Breast epithelium (tissue), 4 donors: ENCODE results near the gene METTL24. TPM values are rescaled to one million over a fixed set of nuclear protein-coding genes. Genes with fewer than 3 reads are reported as not detected.

Experiments
- DNase-seq, 2 donors: peaks; one replicate each; pipeline ENCODE4 v3.0.0-alpha.2; 2019; ENCODE audit warnings: low spot score in 2 of 2
- H3K27ac ChIP-seq, 2 donors: fragments of 200-600 bp; sonication (generic) in 1 of 2; one replicate each; pipeline ENCODE4 v1.5.1; 2016 to 2019; ENCODE audit warnings: mild to moderate bottlenecking in 1 of 2
- H3K27me3 ChIP-seq, 2 donors: fragments of 200-600 bp; sonication (generic) in 1 of 2; one replicate each; pipeline versions ENCODE4 v1.5.1 to v1.6.0; 2017 to 2019; ENCODE audit warnings: control low read depth in 1 of 2, mild to moderate bottlenecking in 1 of 2
- H3K36me3 ChIP-seq: fragments of 200-600 bp; one replicate; pipeline ENCODE4 v1.5.1; 2019
- H3K4me1 ChIP-seq, 2 donors: fragments of 200-600 bp; sonication (generic); one replicate each; pipeline ENCODE4 v1.5.1; 2016 to 2019; ENCODE audit warnings: control low read depth in 1 of 2
- H3K4me3 ChIP-seq, 3 donors: fragments of 200-600 bp; sonication (generic); 1 replicate in 2 of 3; 2 replicates in 1 of 3; pipeline ENCODE4 v1.5.1; 2016 to 2019; ENCODE audit warnings: mild to moderate bottlenecking in 3 of 3, moderate library complexity in 2 of 3
- H3K9me3 ChIP-seq, 2 donors: fragments of 200-600 bp; sonication (generic) in 1 of 2; one replicate each; pipeline ENCODE4 v1.5.1; 2016 to 2019; ENCODE audit warnings: control low read depth in 1 of 2
- POLR2A ChIP-seq: fragments of 450-650 bp; IDR thresholded peaks from one replicate; pipeline ENCODE4 v1.6.1; 2016; ENCODE audit warnings: antibody characterized with exemption, mild to moderate bottlenecking, moderate library complexity
- POLR2AphosphoS5 ChIP-seq, 3 donors: sonication (generic); formaldehyde crosslinking; IDR thresholded peaks; one replicate each; pipeline ENCODE4 v1.6.1; 2017; ENCODE audit warnings: antibody characterized with exemption in 3 of 3
- intact Hi-C: fragments of 100-400 bp; cut with DNase I; formaldehyde crosslinking; loops from one replicate; pipeline ENCODE4 v1.15.1; 2023; ENCODE audit warnings: low total_unique reads
- total RNA-seq, 3 donors: library from RNA; depleted of rRNA; stranded (reverse); fragments of >200 nt; gene quantifications; one replicate each; pipeline ENCODE4 v1.1.0, GENCODE V29; 2016
- TF ChIP-seq, protein P1 (sequence below), 3 donors: fragments of 450-650 bp; IDR thresholded peaks; one replicate each; pipeline ENCODE4 v1.5.1; 2016 to 2017; ENCODE audit warnings: antibody characterized with exemption in 3 of 3, mild to moderate bottlenecking in 3 of 3, moderate library complexity in 3 of 3

The METTL24 gene
- total RNA-seq, 3 donors from 2014 or later = 0.96 to 6.6 (median 3.4) TPM

GRCh38 chr6:110348961-110349690, 9.0 kb downstream of the METTL24 start:
- Histone ChIP-seq H3K27me3 (no peaks in the 10 kb centered on the region), H3K4me3 (no peak overlapping the region), H3K9me3 (no peaks in the 10 kb centered on the region), H3K36me3 (no peaks in the 10 kb centered on the region), H3K4me1 (no peaks in the 10 kb centered on the region), H3K27ac (no peak overlapping the region)
- TF ChIP-seq POLR2AphosphoS5 (IDR thresholded peaks at IDR 0.05) (no peak), POLR2A (no peak)
- TF ChIP-seq, protein P1, sequence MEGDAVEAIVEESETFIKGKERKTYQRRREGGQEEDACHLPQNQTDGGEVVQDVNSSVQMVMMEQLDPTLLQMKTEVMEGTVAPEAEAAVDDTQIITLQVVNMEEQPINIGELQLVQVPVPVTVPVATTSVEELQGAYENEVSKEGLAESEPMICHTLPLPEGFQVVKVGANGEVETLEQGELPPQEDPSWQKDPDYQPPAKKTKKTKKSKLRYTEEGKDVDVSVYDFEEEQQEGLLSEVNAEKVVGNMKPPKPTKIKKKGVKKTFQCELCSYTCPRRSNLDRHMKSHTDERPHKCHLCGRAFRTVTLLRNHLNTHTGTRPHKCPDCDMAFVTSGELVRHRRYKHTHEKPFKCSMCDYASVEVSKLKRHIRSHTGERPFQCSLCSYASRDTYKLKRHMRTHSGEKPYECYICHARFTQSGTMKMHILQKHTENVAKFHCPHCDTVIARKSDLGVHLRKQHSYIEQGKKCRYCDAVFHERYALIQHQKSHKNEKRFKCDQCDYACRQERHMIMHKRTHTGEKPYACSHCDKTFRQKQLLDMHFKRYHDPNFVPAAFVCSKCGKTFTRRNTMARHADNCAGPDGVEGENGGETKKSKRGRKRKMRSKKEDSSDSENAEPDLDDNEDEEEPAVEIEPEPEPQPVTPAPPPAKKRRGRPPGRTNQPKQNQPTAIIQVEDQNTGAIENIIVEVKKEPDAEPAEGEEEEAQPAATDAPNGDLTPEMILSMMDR (IDR thresholded peaks at IDR 0.05) = no peak
- DNase-seq = no peak
- intact Hi-C loops = no loop called here

DNA sequence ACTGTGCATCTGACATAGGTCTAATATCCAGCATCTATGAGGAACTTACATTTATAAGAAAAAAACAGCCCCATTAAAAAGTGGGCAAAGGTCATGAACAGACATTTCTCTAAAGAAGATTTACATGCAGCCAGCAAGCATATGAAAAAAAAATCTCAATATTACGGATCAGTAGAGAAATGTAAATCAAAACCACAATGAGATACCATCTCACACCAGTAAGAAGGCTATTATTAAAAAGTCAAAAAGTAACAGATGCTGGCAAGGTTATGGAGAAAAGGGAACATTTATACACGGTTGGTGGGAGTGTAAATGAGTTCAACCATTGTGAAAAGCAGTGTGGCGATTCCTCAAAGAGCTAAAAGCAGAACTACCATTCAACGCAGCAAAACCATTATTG, 13.1 kb downstream of the METTL24 start:
- Histone ChIP-seq H3K9me3 (no peaks in the 10 kb centered on the region), H3K4me1 (no peaks in the 10 kb centered on the region), H3K4me3 (no peak overlapping the region), H3K36me3 (no peaks in the 10 kb centered on the region), H3K27ac (no peak overlapping the region), H3K27me3 (no peaks in the 10 kb centered on the region)
- intact Hi-C loops = no loop called here
- no peak for DNase-seq
- TF ChIP-seq, protein P1 (IDR thresholded peaks at IDR 0.05) = no peak
- TF ChIP-seq POLR2AphosphoS5 (IDR thresholded peaks at IDR 0.05) (no peak), POLR2A (no peak)

DNA sequence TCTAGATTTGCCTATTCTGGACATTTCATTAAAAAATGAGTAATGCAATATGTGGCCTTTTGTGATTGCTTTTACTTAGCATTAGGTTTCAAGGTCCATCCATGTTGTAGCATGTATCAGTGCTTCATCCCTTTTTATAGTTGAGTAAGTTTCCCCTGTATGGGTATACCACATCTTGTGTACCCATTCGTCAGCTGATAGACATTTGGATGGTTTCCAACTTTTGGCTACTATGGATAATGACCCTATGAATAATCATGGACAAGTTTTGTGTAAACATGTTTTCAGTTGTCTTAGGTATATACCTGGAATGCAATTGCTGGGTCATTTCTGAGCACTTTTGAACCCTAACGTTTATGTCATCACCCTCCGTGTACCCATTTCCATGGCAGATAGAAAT, 15.4 kb downstream of the METTL24 start:
- TF ChIP-seq POLR2A (no peak), POLR2AphosphoS5 (IDR thresholded peaks at IDR 0.05) (no peak)
- intact Hi-C loops = no loop called here
- Histone ChIP-seq H3K9me3 (no peaks in the 10 kb centered on the region), H3K4me3 (no peak overlapping the region), H3K36me3 (no peaks in the 10 kb centered on the region), H3K4me1 (no peaks in the 10 kb centered on the region), H3K27ac (no peak overlapping the region), H3K27me3 (no peaks in the 10 kb centered on the region)
- no peak for DNase-seq

- Histone ChIP-seq H3K4me1 (no peaks in the 10 kb centered on the region), H3K4me3 (no peak overlapping the region), H3K27ac (no peak overlapping the region), H3K9me3 (no peaks in the 10 kb centered on the region), H3K27me3 (no peaks in the 10 kb centered on the region), H3K36me3 (no peaks in the 10 kb centered on the region)
- DNase-seq = no peak
- intact Hi-C loops = no loop called here
- TF ChIP-seq, protein P1 (IDR thresholded peaks at IDR 0.05) = peak in 1 of 3 donors; percentile 17
- TF ChIP-seq POLR2AphosphoS5 (IDR thresholded peaks at IDR 0.05) (no peak), POLR2A (no peak)
These were observed 16.2 kb downstream of the METTL24 start for GRCh38 chr6:110341663-110342596.

GRCh38 chr6:110341067-110341466, 17.1 kb downstream of the METTL24 start:
- Histone ChIP-seq H3K4me1 (no peaks in the 10 kb centered on the region), H3K9me3 (no peaks in the 10 kb centered on the region), H3K4me3 (no peak overlapping the region), H3K36me3 (no peaks in the 10 kb centered on the region), H3K27me3 (no peaks in the 10 kb centered on the region), H3K27ac (no peak overlapping the region)
- TF ChIP-seq POLR2A (no peak), POLR2AphosphoS5 (IDR thresholded peaks at IDR 0.05) (no peak)
- no peak for DNase-seq
- intact Hi-C loops = no loop called here
